Measurements from ENCODE around the gene ARMC5.

DNA sequence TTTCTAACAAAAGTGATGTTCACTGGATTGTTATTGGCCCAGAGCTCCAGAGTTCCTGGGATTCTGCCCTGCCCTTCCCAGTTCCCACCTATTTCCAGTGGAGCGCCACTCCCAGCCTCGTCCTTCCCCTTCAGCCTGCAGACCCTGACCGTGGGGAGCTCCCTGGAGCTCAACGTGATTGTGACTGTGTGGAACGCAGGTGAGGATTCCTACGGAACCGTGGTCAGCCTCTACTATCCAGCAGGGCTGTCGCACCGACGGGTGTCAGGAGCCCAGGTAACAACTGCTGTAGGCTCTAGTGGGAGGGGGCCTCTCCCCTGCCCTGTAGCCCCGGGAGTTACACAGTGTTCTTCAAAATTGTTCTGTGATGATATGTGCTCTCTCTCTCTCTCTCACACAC lies 42.9 kb upstream of the ARMC5 start:
- TF ChIP-seq, protein P1, sequence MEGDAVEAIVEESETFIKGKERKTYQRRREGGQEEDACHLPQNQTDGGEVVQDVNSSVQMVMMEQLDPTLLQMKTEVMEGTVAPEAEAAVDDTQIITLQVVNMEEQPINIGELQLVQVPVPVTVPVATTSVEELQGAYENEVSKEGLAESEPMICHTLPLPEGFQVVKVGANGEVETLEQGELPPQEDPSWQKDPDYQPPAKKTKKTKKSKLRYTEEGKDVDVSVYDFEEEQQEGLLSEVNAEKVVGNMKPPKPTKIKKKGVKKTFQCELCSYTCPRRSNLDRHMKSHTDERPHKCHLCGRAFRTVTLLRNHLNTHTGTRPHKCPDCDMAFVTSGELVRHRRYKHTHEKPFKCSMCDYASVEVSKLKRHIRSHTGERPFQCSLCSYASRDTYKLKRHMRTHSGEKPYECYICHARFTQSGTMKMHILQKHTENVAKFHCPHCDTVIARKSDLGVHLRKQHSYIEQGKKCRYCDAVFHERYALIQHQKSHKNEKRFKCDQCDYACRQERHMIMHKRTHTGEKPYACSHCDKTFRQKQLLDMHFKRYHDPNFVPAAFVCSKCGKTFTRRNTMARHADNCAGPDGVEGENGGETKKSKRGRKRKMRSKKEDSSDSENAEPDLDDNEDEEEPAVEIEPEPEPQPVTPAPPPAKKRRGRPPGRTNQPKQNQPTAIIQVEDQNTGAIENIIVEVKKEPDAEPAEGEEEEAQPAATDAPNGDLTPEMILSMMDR (IDR thresholded peaks at IDR 0.05) = no peak
- no peak for TF ChIP-seq POLR2A (IDR thresholded peaks at IDR 0.05)
- no peak for TF ChIP-seq EP300 (IDR thresholded peaks at IDR 0.05)
- TF ChIP-seq POLR2AphosphoS5 (IDR thresholded peaks at IDR 0.05) = no peak
